Mesenchymal stem cell (in vitro differentiated cells and primary cell): ENCODE results near the gene FOXL1.

ENCODE experiments used
- DNase-seq: peaks from one replicate; pipeline ENCODE4 v3.0.0-alpha.2; 2013
- H2AFZ ChIP-seq: one replicate; pipeline ENCODE4 v1.6.1; 2013; ENCODE audit warnings: low read depth, mild to moderate bottlenecking, control low read depth, inconsistent platforms, low read length, moderate library complexity
- H2AK5ac ChIP-seq: 2 replicates; pipeline ENCODE4 v1.6.1; 2013; ENCODE audit warnings: low read length, moderate library complexity, mild to moderate bottlenecking, inconsistent platforms; ENCODE audit not compliant: severe bottlenecking
- H2BK120ac ChIP-seq: one replicate; pipeline ENCODE4 v1.6.1; 2013; ENCODE audit warnings: low read depth, mild to moderate bottlenecking, inconsistent platforms, low read length, moderate library complexity
- H2BK12ac ChIP-seq, 2 experiments: one replicate each; pipeline ENCODE4 v1.6.1; 2013; ENCODE audit warnings: inconsistent platforms in 2 of 2, low read length in 2 of 2, mild to moderate bottlenecking in 2 of 2, moderate library complexity in 2 of 2, control low read depth in 1 of 2
- H2BK15ac ChIP-seq: one replicate; pipeline ENCODE4 v1.6.1; 2013; ENCODE audit warnings: mild to moderate bottlenecking, low read depth, inconsistent platforms; ENCODE audit not compliant: poor library complexity, severe bottlenecking
- H2BK5ac ChIP-seq: 2 replicates; pipeline ENCODE4 v1.6.1; 2013; ENCODE audit warnings: low read depth, mild to moderate bottlenecking, low read length, control low read depth, inconsistent platforms; ENCODE audit not compliant: poor library complexity, severe bottlenecking
- H3K14ac ChIP-seq, 2 experiments: one replicate each; pipeline ENCODE4 v1.6.1; 2013; ENCODE audit warnings: inconsistent platforms in 2 of 2, low read length in 2 of 2, control low read depth in 1 of 2, mild to moderate bottlenecking in 1 of 2, moderate library complexity in 1 of 2
- H3K18ac ChIP-seq, 2 experiments: one replicate each; pipeline ENCODE4 v1.6.1; 2013; ENCODE audit warnings: inconsistent platforms in 2 of 2, low read length in 2 of 2, control low read depth in 1 of 2, low read depth in 1 of 2, mild to moderate bottlenecking in 1 of 2
- H3K23ac ChIP-seq, 2 experiments: one replicate each; pipeline ENCODE4 v1.6.1; 2013; ENCODE audit warnings: inconsistent platforms in 2 of 2, low read length in 2 of 2, mild to moderate bottlenecking in 2 of 2, moderate library complexity in 2 of 2, control low read depth in 1 of 2
- H3K27ac ChIP-seq: 2 replicates; pipeline ENCODE4 v1.5.1; 2013; ENCODE audit warnings: mild to moderate bottlenecking, moderate library complexity, low read length, control low read depth, inconsistent platforms; ENCODE audit not compliant: poor library complexity, severe bottlenecking
- H3K27me3 ChIP-seq, 2 experiments: 2 replicates each; pipeline versions ENCODE4 v1.6.1 to v1.7.0; 2013; ENCODE audit warnings: low read length in 2 of 2, mild to moderate bottlenecking in 2 of 2, moderate library complexity in 2 of 2, control low read depth in 1 of 2, inconsistent platforms in 1 of 2; ENCODE audit not compliant: control insufficient read depth in 1 of 2, insufficient read depth in 1 of 2
- H3K36me3 ChIP-seq, 2 experiments: 2 replicates each; pipeline versions ENCODE4 v1.6.1 to v1.7.0; 2013; ENCODE audit warnings: low read length in 2 of 2, control low read depth in 1 of 2, inconsistent platforms in 1 of 2, low read depth in 1 of 2, mild to moderate bottlenecking in 1 of 2; ENCODE audit not compliant: insufficient read depth in 2 of 2, control insufficient read depth in 1 of 2
- H3K4ac ChIP-seq, 2 experiments: one replicate each; pipeline ENCODE4 v1.6.1; 2013; ENCODE audit warnings: inconsistent platforms in 2 of 2, low read length in 2 of 2, mild to moderate bottlenecking in 2 of 2, moderate library complexity in 2 of 2, control low read depth in 1 of 2, low read depth in 1 of 2
- H3K4me1 ChIP-seq: 2 replicates; pipeline ENCODE4 v1.6.1; 2013; ENCODE audit warnings: low read depth, low read length, control low read depth; ENCODE audit not compliant: control insufficient read depth, insufficient read depth
- H3K4me2 ChIP-seq: 2 replicates; pipeline ENCODE4 v1.6.1; 2013; ENCODE audit warnings: low read length, mild to moderate bottlenecking, inconsistent platforms; ENCODE audit not compliant: poor library complexity, severe bottlenecking
- H3K4me3 ChIP-seq, 2 experiments: 2 replicates each; pipeline versions ENCODE4 v1.5.1 to v1.7.0; 2013; ENCODE audit warnings: low read length in 2 of 2, mild to moderate bottlenecking in 2 of 2, control low read depth in 1 of 2, low read depth in 1 of 2; ENCODE audit not compliant: insufficient read depth in 1 of 2
- H3K79me1 ChIP-seq: replicated peaks from 2 replicates; pipeline ENCODE4 v1.6.1; 2013; ENCODE audit warnings: mild to moderate bottlenecking, control low read depth, low read length, inconsistent platforms; ENCODE audit not compliant: poor library complexity, severe bottlenecking
- H3K9ac ChIP-seq: 2 replicates; pipeline ENCODE4 v1.7.0; 2013; ENCODE audit warnings: mild to moderate bottlenecking, low read length, moderate library complexity
- H3K9me3 ChIP-seq: 2 replicates; pipeline ENCODE4 v1.7.0; 2013; ENCODE audit warnings: mild to moderate bottlenecking, low read length; ENCODE audit not compliant: control insufficient read depth
- H4K8ac ChIP-seq: one replicate; pipeline ENCODE4 v1.6.1; 2013; ENCODE audit warnings: inconsistent platforms, mild to moderate bottlenecking, low read length, moderate library complexity
- H4K91ac ChIP-seq: one replicate; pipeline ENCODE4 v1.6.1; 2013; ENCODE audit warnings: mild to moderate bottlenecking, low read length, inconsistent platforms
- WGBS: methylation state at CpG from one replicate; pipeline ENCODE4 v1.1.7; 2013; ENCODE audit warnings: mixed read lengths; 5-methylcytosine and 5-hydroxymethylcytosine counted together

Gene FOXL1

GRCh38 chr16:86569701-86570447 lies 8.5 kb upstream of the FOXL1 start:
- peak overlapping the region; percentile 42 to 86 for H3K4me3 ChIP-seq
- H3K9ac ChIP-seq = peak overlapping the region; percentile 88
- no peak overlapping the region for H3K23ac ChIP-seq
- peaks cover 32% of the 10 kb centered on the region for H3K4me1 ChIP-seq
- H4K8ac ChIP-seq = no peak overlapping the region
- H3K18ac ChIP-seq = no peak overlapping the region
- H2AFZ ChIP-seq = no peak overlapping the region
- no peaks in the 10 kb centered on the region for H3K79me1 ChIP-seq
- WGBS = 24% methylated on average over 10 of the region's 13 CpGs
- H4K91ac ChIP-seq = no peak overlapping the region
- H2AK5ac ChIP-seq = no peak overlapping the region
- no peak overlapping the region for H2BK120ac ChIP-seq
- H2BK5ac ChIP-seq = peak overlapping the region; percentile 46
- H3K4ac ChIP-seq = no peak overlapping the region
- peak overlapping the region; percentile 20 for H3K4me2 ChIP-seq
- H2BK15ac ChIP-seq = no peak overlapping the region
- H3K27ac ChIP-seq = peak overlapping the region; percentile 79
- no peak overlapping the region for H2BK12ac ChIP-seq
- H3K9me3 ChIP-seq = no peaks in the 10 kb centered on the region
- H3K27me3 ChIP-seq = peaks cover 0 to 60% of the 10 kb centered on the region in 2 experiments
- DNase-seq = no peak
- H3K14ac ChIP-seq = no peak overlapping the region
- H3K36me3 ChIP-seq = peaks cover 0 to 29% of the 10 kb centered on the region in 2 experiments

GRCh38 chr16:86570558-86571529 lies 7.5 kb upstream of the FOXL1 start:
- Histone ChIP-seq H2BK12ac (peak overlapping the region in 1 of 2 experiments; percentile 47), H3K4me1 (peaks cover 36% of the 10 kb centered on the region), H3K4me2 (peak overlapping the region; percentile 78), H2BK120ac (no peak overlapping the region), H3K18ac (peak overlapping the region in 1 of 2 experiments; percentile 79), H3K4ac (peak overlapping the region in 1 of 2 experiments; percentile 13), H2BK15ac (peak overlapping the region; percentile 0), H2AFZ (no peak overlapping the region), H3K4me3 (peak overlapping the region; percentile 56 to 86), H2BK5ac (peak overlapping the region; percentile 54), H3K27ac (peak overlapping the region; percentile 87), H4K91ac (no peak overlapping the region), H3K36me3 (peaks cover 0 to 29% of the 10 kb centered on the region in 2 experiments), H3K23ac (no peak overlapping the region), H3K79me1 (no peaks in the 10 kb centered on the region), H3K27me3 (peaks cover 0 to 50% of the 10 kb centered on the region in 2 experiments), H3K14ac (no peak overlapping the region), H3K9me3 (no peaks in the 10 kb centered on the region), H2AK5ac (peak overlapping the region; percentile 2), H3K9ac (peak overlapping the region; percentile 88), H4K8ac (no peak overlapping the region)
- no peak for DNase-seq
- 56% methylated on average over 28 of the region's 28 CpGs for WGBS

- peak overlapping the region; percentile 6 to 47 for H2BK12ac ChIP-seq
- H3K27ac ChIP-seq = peak overlapping the region; percentile 87
- H3K4me3 ChIP-seq = peak overlapping the region; percentile 56 to 86
- DNase-seq = no peak
- no peak overlapping the region for H4K91ac ChIP-seq
- H3K18ac ChIP-seq = peak overlapping the region in 1 of 2 experiments; percentile 79
- no peak overlapping the region for H2BK15ac ChIP-seq
- peak overlapping the region; percentile 60 for H2BK5ac ChIP-seq
- H4K8ac ChIP-seq = peak overlapping the region; percentile 39
- H3K36me3 ChIP-seq = peaks cover 0 to 29% of the 10 kb centered on the region in 2 experiments
- no peak overlapping the region for H2AFZ ChIP-seq
- H3K79me1 ChIP-seq = no peaks in the 10 kb centered on the region
- H3K4me2 ChIP-seq = peak overlapping the region; percentile 78
- H2AK5ac ChIP-seq = peak overlapping the region; percentile 2
- H3K4me1 ChIP-seq = peaks cover 36% of the 10 kb centered on the region
- peak overlapping the region in 1 of 2 experiments; percentile 13 for H3K4ac ChIP-seq
- H3K14ac ChIP-seq = peak overlapping the region in 1 of 2 experiments; percentile 5
- no peak overlapping the region for H3K9ac ChIP-seq
- no peak overlapping the region for H3K23ac ChIP-seq
- 71% methylated on average over 8 of the region's 10 CpGs for WGBS
- H3K27me3 ChIP-seq = peaks cover 0 to 45% of the 10 kb centered on the region in 2 experiments
- no peaks in the 10 kb centered on the region for H3K9me3 ChIP-seq
- H2BK120ac ChIP-seq = no peak overlapping the region
These were observed 6.8 kb upstream of the FOXL1 start for GRCh38 chr16:86571530-86571915.
